ENCODE results near the gene HEMK1. TPM values are rescaled to one million over a fixed set of nuclear protein-coding genes. Genes with fewer than 3 reads are reported as not detected.

HEMK1 gene
- total RNA-seq, 1 experiment from 2014 or later = 22.2 TPM

- H3K4me3 ChIP-seq (ENCODE audit: low read length) = no peak overlapping the region
- TF ChIP-seq EZH2 (IDR thresholded peaks at IDR 0.05; ENCODE audit: low read length, unreplicated experiment) = no peak
- no peaks in the 10 kb centered on the region for H3K9me2 ChIP-seq (replicated peaks; ENCODE audit: low read length)
- no TSS peak for BruUV-seq (replicated peaks)
- peak overlapping the region; percentile 54 for H3K4me2 ChIP-seq (ENCODE audit: low read length)
- no peak overlapping the region for H3K9ac ChIP-seq (ENCODE audit: low read length)
- peak; percentile 89 for DNase-seq
- H3F3A ChIP-seq (ENCODE audit: low read length, unreplicated experiment) = no peaks in the 10 kb centered on the region
- POLR2A ChIA-PET (ENCODE audit: unreplicated experiment) = interaction anchor here (0.6 kb wide), 1 partner anchor 291 kb away, joined by 3 read pairs; no protein-coding TSS in a partner anchor
- H3K9me3 ChIP-seq (ENCODE audit: low read length) = no peaks in the 10 kb centered on the region
- peaks cover 58% of the 10 kb centered on the region for H3K79me2 ChIP-seq (ENCODE audit: low read length)
- no peaks in the 10 kb centered on the region for H3K27me3 ChIP-seq (ENCODE audit: low read length)
- CTCF ChIA-PET = interaction anchor here (1.0 kb wide), 1 partner anchor 14 kb away, joined by 3 read pairs; no protein-coding TSS in a partner anchor
- H4K20me1 ChIP-seq (ENCODE audit: low read length) = no peaks in the 10 kb centered on the region
- peak; percentile 94 for ATAC-seq
- peaks cover 37% of the 10 kb centered on the region for H3K4me1 ChIP-seq (ENCODE audit: insufficient read depth, low read length)
- peak overlapping the region; percentile 76 for H3K27ac ChIP-seq (ENCODE audit: low read length)
- no peak overlapping the region for H2AFZ ChIP-seq (ENCODE audit: low read length)
- intact Hi-C loops (cut with micrococcal nuclease) = no loop called here
- peaks cover 34% of the 10 kb centered on the region for H3K36me3 ChIP-seq (ENCODE audit: low read depth, low read length)
Measured at GRCh38 chr3:50639055-50639494, 69.8 kb downstream of the HEMK1 start.

DNA sequence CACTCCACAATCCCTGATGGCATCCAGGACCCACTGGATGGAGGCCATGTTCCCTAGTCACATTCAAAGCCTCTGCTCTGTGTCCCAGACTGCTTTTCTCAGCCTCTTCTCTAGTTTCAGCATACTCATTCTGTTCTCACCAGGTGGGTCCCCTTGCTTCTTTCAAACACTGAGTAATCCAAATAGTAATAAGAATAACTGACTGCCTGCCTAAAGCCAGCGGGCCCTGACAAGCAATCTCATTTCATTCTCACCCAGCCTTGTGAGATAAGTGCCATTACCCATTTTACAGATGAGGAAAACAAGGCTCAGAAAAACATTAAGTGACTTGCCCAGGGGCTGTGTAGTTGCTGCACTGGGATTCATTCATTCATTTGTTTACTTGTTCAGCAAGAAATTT lies 73.1 kb downstream of the HEMK1 start:
- H3K4me2 ChIP-seq (ENCODE audit: low read length) = no peak overlapping the region
- ChIA-PET POLR2A (ENCODE audit: unreplicated experiment) (no interaction called here), CTCF (no interaction called here)
- peaks cover 26% of the 10 kb centered on the region for H3K79me2 ChIP-seq (ENCODE audit: low read length)
- intact Hi-C loops (cut with micrococcal nuclease) = no loop called here
- H3K4me1 ChIP-seq (ENCODE audit: insufficient read depth, low read length) = peaks cover 26% of the 10 kb centered on the region
- H4K20me1 ChIP-seq (ENCODE audit: low read length) = no peaks in the 10 kb centered on the region
- H3K27me3 ChIP-seq (ENCODE audit: low read length) = no peaks in the 10 kb centered on the region
- H3K9me3 ChIP-seq (ENCODE audit: low read length) = no peaks in the 10 kb centered on the region
- H3F3A ChIP-seq (ENCODE audit: low read length, unreplicated experiment) = no peaks in the 10 kb centered on the region
- H3K36me3 ChIP-seq (ENCODE audit: low read depth, low read length) = peaks cover 48% of the 10 kb centered on the region
- DNase-seq (no peak), ATAC-seq (no peak)
- no peaks in the 10 kb centered on the region for H3K9me2 ChIP-seq (replicated peaks; ENCODE audit: low read length)
- BruUV-seq (replicated peaks) = no TSS peak
- no peak for TF ChIP-seq EZH2phosphoT487 (IDR thresholded peaks at IDR 0.05; ENCODE audit: borderline replicate concordance, low read length)
- no peak for TF ChIP-seq EZH2 (IDR thresholded peaks at IDR 0.05; ENCODE audit: low read length, unreplicated experiment)
- TF ChIP-seq CTCF (conservative IDR thresholded peaks at IDR 0.05; ENCODE audit: low read depth, low read length) = no peak
- H3K4me3 ChIP-seq (ENCODE audit: low read length) = no peak overlapping the region
- H3K9ac ChIP-seq (ENCODE audit: low read length) = no peak overlapping the region
- H2AFZ ChIP-seq (ENCODE audit: low read length) = no peak overlapping the region
- H3K27ac ChIP-seq (ENCODE audit: low read length) = no peak overlapping the region

DNA sequence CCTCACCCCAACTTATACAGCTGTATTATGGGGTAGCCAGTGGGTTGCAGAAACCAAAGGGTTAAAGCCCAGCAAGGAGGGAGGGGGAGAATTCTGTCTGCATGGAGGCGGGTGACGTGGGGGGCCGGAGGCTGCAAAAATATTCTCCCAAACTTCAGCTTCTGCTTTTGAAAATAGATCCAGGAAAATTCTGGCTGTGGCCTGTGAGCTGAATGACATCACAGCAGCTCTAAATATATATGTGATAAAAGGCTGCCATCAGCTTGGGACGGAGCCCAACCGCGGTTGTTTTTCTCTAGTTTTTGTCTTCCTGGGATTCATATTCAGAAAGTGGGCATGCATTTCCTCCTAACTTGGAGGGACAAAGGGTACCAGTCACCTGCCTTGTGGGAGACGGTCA lies 75.2 kb downstream of the HEMK1 start:
- intact Hi-C loops (cut with micrococcal nuclease) = no loop called here
- H4K20me1 ChIP-seq (ENCODE audit: low read length) = no peaks in the 10 kb centered on the region
- BruUV-seq (replicated peaks) = no TSS peak
- H3K9ac ChIP-seq (ENCODE audit: low read length) = no peak overlapping the region
- H3K4me1 ChIP-seq (ENCODE audit: insufficient read depth, low read length) = peaks cover 5% of the 10 kb centered on the region
- no peak overlapping the region for H3K4me3 ChIP-seq (ENCODE audit: low read length)
- H3K27ac ChIP-seq (ENCODE audit: low read length) = no peak overlapping the region
- H3K36me3 ChIP-seq (ENCODE audit: low read depth, low read length) = peaks cover 57% of the 10 kb centered on the region
- H3K79me2 ChIP-seq (ENCODE audit: low read length) = peaks cover 12% of the 10 kb centered on the region
- no peak overlapping the region for H2AFZ ChIP-seq (ENCODE audit: low read length)
- no peaks in the 10 kb centered on the region for H3K27me3 ChIP-seq (ENCODE audit: low read length)
- ChIA-PET POLR2A (ENCODE audit: unreplicated experiment) (no interaction called here), CTCF (interaction anchor here (1.0 kb wide), 1 partner anchor 8 kb away, joined by 3 read pairs; no protein-coding TSS in a partner anchor)
- H3K9me3 ChIP-seq (ENCODE audit: low read length) = no peaks in the 10 kb centered on the region
- no peaks in the 10 kb centered on the region for H3F3A ChIP-seq (ENCODE audit: low read length, unreplicated experiment)
- no peaks in the 10 kb centered on the region for H3K9me2 ChIP-seq (replicated peaks; ENCODE audit: low read length)
- TF ChIP-seq CTCF (conservative IDR thresholded peaks at IDR 0.05; ENCODE audit: low read depth, low read length) (no peak), EZH2phosphoT487 (IDR thresholded peaks at IDR 0.05; ENCODE audit: borderline replicate concordance, low read length) (no peak), EZH2 (IDR thresholded peaks at IDR 0.05; ENCODE audit: low read length, unreplicated experiment) (no peak)
- ATAC-seq (no peak), DNase-seq (no peak)
- no peak overlapping the region for H3K4me2 ChIP-seq (ENCODE audit: low read length)
